GM12874 (cell line): Measurements from ENCODE around the gene HS3ST3B1.

Experiments used
- TF ChIP-seq, protein P1 (sequence below): IDR thresholded peaks from 2 replicates; pipeline ENCODE4 v1.5.1; 2011; ENCODE audit warnings: low read depth, mild to moderate bottlenecking, control low read depth, low read length, moderate library complexity; ENCODE audit not compliant: insufficient read depth

Gene HS3ST3B1

DNA sequence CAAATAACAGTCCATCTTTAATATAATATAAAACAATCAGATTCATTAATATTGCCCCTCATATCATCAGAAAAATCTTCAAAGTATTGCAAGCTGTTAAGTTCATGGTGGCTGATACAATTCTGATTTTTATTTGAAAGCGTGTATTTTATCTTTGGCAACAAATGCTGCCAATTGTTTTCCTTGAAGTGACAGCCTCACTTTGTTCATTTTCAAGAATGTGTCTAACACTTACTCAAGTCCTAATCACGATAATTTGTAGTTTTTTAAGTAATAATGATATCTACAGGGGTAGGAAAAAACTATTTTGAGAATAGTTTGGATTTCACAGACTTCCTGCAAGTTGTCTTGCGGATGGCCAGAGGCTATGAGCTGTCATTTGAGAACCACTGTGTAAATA, 75.8 kb downstream of the HS3ST3B1 start:
- TF ChIP-seq, protein P1, sequence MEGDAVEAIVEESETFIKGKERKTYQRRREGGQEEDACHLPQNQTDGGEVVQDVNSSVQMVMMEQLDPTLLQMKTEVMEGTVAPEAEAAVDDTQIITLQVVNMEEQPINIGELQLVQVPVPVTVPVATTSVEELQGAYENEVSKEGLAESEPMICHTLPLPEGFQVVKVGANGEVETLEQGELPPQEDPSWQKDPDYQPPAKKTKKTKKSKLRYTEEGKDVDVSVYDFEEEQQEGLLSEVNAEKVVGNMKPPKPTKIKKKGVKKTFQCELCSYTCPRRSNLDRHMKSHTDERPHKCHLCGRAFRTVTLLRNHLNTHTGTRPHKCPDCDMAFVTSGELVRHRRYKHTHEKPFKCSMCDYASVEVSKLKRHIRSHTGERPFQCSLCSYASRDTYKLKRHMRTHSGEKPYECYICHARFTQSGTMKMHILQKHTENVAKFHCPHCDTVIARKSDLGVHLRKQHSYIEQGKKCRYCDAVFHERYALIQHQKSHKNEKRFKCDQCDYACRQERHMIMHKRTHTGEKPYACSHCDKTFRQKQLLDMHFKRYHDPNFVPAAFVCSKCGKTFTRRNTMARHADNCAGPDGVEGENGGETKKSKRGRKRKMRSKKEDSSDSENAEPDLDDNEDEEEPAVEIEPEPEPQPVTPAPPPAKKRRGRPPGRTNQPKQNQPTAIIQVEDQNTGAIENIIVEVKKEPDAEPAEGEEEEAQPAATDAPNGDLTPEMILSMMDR, result no peak

DNA sequence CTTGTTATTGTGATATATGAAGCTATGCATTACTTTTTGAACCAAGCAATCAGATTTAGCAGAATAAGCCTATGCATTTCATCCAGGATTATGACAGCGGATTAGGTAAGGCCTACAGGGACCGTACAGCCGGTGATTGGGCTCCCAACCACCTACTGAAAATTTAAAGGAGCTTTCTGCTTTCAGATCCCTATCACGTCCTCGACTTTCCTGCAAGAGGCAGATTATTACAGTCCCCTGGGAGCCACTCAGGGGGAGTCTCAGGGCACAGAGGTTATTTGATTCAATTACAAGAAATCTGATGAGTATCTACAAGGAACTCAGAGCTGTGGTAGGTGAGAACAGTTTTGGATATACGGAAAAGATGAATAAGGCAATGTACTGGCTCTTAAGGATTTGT, 80.7 kb downstream of the HS3ST3B1 start:
- TF ChIP-seq, protein P1, result no peak

DNA sequence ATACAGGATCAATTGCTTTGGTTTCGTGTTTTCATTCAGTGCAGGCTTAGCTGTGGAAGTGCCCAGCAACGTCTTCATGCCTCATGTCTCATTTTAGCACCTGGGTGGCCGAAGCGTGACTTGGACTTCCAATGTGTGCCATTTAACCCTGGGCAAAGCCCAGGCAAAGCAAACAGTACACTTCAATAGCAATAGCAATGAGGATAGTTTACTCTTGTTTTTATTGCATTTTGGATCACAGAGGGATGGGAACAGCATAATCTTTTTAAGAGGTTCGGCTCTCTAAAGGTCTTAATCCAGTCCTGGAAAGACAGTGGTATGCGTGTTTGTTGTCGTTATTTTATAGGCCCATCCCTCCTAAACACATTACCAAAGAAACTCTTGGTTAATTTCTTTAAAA, 86.2 kb downstream of the HS3ST3B1 start:
- TF ChIP-seq, protein P1, result no peak

DNA sequence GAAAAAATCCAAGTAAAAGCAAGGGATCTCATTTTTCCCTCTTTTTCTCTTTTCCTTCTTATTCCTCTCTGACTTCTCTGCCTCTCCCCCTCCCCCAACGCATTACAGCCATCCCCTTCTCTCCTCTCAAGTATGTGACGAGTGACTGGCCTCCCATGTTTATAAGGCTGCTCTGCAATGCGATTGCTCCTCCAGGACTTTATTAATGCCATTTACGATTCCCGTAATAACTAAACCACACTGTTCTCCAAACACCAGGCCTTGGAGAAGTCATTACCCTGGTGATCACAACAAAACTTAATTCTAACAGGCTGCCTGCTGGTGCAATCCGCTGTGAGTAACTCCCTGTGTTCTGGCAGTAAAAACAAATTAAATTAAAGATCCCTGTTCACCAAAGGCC, 88.8 kb downstream of the HS3ST3B1 start:
- TF ChIP-seq, protein P1, result no peak

DNA sequence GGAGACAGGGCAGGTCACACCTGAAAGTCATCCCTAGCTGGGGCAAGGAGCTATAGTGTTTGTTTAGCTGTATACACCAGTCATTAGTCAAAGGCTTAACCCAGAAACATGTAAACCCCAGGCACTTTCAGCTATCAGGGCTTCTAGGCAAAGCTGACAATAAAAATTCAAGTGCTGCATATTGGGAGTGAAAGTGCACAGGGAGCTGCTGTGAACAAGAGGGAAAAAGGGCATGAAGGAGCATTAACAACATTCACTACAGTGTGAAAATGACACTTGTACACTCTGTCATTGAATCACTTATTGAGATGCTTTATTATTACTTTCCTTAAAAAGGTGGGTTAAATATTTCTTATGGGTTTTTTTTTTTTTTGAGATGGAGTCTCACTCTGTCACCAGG, 92.8 kb downstream of the HS3ST3B1 start:
- TF ChIP-seq, protein P1, result no peak

DNA sequence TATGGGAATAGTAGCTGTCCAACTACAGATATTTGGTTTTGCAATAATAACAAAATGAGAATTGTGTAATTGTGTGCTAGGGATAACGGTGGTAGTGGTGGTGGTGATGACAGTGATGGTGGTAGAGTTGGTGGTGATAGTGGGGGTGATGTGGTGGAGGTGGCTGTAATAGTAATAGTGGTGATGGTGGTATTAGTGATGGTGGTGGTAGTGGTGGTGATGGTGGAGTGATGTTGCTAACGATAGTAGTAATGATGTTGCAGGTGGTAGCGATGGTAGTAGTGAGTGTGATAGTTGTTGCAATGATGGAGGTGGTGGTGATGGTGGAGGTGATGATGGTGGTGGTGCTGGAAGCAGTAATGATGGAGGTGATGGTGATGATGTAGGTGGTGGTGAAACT, 94.4 kb downstream of the HS3ST3B1 start:
- TF ChIP-seq, protein P1, result no peak

DNA sequence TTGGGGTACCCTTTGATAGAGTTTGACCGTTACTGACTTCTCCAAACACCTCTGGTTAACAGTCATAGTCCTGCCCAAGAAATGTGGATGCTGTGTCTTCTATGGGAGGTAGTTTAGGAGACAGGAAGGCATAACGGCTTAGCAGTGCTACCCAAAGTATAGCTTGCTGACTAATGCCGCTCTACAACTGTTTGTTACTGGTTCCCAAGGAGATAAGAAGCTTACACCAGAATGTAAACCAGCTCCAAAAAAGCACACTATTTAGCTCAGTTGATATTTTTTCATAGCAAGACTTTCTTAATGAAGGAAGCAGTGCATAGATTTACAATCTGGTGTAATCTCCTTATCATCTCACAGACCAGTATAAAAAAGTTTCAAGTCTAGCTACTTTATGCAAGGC, 95.7 kb downstream of the HS3ST3B1 start:
- TF ChIP-seq, protein P1, result no peak

DNA sequence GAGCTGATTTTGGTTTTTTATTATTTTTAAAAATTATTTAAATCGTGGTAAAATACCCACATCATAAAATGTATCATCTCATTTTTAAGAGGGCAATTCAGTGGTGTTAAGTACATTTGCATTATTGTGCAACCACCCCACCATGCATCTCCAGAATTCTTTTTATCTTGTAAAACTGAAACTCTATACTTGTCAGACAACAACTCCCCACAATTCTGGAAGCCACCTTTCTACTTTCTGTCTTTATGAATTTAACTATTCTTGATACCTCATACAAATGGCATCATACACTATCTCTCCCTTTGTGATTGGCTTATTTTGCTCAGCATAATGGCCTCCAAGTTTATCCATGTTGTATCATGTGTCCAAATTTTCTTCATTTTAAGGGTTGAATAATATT, 97.9 kb downstream of the HS3ST3B1 start:
- TF ChIP-seq, protein P1, result no peak
